OCI-LY7 (cell line): ENCODE data around the gene KIF11. TPM values are rescaled to one million over a fixed set of nuclear protein-coding genes. Genes with fewer than 3 reads are reported as not detected.

ENCODE experiments used
- BruUV-seq: library from RNA; stranded (reverse); fragments of 400-500 nt; replicated peaks from 2 replicates; lab custom pipeline; 2021; lab: Mats Ljungman, UMichigan
- CTCF ChIA-PET: fragments of 300-600 bp; sonication (Branson Sonifier 250); formaldehyde crosslinking; loops from one replicate; lab custom pipeline; 2022; ENCODE audit warnings: antibody characterized with exemption; ENCODE audit not compliant: unreplicated experiment; lab: Charles Lee
- POLR2A ChIA-PET: fragments of 300-600 bp; sonication (Branson Sonifier 250); formaldehyde crosslinking; loops from one replicate; lab custom pipeline; 2022; ENCODE audit warnings: antibody characterized with exemption; lab: Charles Lee
- DNase-seq: peaks from one replicate; pipeline ENCODE4 v3.0.0-alpha.2; 2015; ENCODE audit warnings: low spot score
- H2AFZ ChIP-seq: fragments of 200-600 bp; sonication (generic), shearing (Covaris generic); 2 replicates; pipeline ENCODE4 v1.6.1; 2014; ENCODE audit warnings: mild to moderate bottlenecking, antibody characterized with exemption, low read length, moderate library complexity
- H3K27ac ChIP-seq: fragments of 200-600 bp; sonication (generic); 2 replicates; pipeline ENCODE4 v1.5.1; 2014; ENCODE audit warnings: mixed run types, low read depth, mild to moderate bottlenecking, moderate library complexity, low read length, inconsistent platforms; ENCODE audit not compliant: poor library complexity, severe bottlenecking
- H3K36me3 ChIP-seq: fragments of 200-600 bp; sonication (generic); 2 replicates; pipeline ENCODE4 v1.6.1; 2014; ENCODE audit warnings: mild to moderate bottlenecking, antibody characterized with exemption, low read length, moderate library complexity, mixed read lengths; ENCODE audit not compliant: insufficient read depth
- H3K4me1 ChIP-seq: fragments of 200-600 bp; sonication (generic); 2 replicates; pipeline ENCODE4 v1.5.1; 2014; ENCODE audit warnings: mild to moderate bottlenecking, low read length; ENCODE audit not compliant: insufficient read depth, poor library complexity, severe bottlenecking
- H3K4me2 ChIP-seq: fragments of 200-600 bp; sonication (generic); 2 replicates; pipeline ENCODE4 v1.6.1; 2014; ENCODE audit warnings: mild to moderate bottlenecking, low read length
- H3K4me3 ChIP-seq: fragments of 200-600 bp; sonication (generic); 2 replicates; pipeline ENCODE4 v1.5.1; 2014; ENCODE audit warnings: mild to moderate bottlenecking, low read depth, low read length; ENCODE audit not compliant: poor library complexity, severe bottlenecking
- H3K79me2 ChIP-seq: fragments of 200-600 bp; sonication (generic); 2 replicates; pipeline ENCODE4 v1.6.1; 2016; ENCODE audit warnings: low read depth, mild to moderate bottlenecking, low read length, moderate library complexity, mixed read lengths; ENCODE audit not compliant: insufficient read depth
- H3K9me2 ChIP-seq: fragments of 200-600 bp; sonication (generic); 2 replicates; pipeline ENCODE4 v1.6.1; 2016; ENCODE audit warnings: mild to moderate bottlenecking, low read length, mixed read lengths; ENCODE audit not compliant: insufficient read depth
- H3K9me3 ChIP-seq: fragments of 200-600 bp; sonication (generic); 2 replicates; pipeline ENCODE4 v1.6.1; 2014; ENCODE audit warnings: mild to moderate bottlenecking, mixed run types, low read length, mixed read lengths
- H4K20me1 ChIP-seq: fragments of 200-600 bp; sonication (generic); 2 replicates; pipeline ENCODE4 v1.6.1; 2014; ENCODE audit warnings: mild to moderate bottlenecking, antibody characterized with exemption, low read length, moderate library complexity, mixed read lengths; ENCODE audit not compliant: insufficient read depth
- CTCF ChIP-seq: fragments of 200-600 bp; sonication (generic); conservative IDR thresholded peaks from 2 replicates; pipeline ENCODE4 v1.5.1; 2014; ENCODE audit warnings: mild to moderate bottlenecking, antibody characterized with exemption, low read length, moderate library complexity, mixed read lengths
- EZH2phosphoT487 ChIP-seq: fragments of 200-600 bp; sonication (generic); IDR thresholded peaks from 2 replicates; pipeline ENCODE4 v1.6.1; 2018; ENCODE audit warnings: low read depth, borderline replicate concordance, mild to moderate bottlenecking, mixed run types, antibody characterized with exemption, low read length, moderate library complexity, mixed read lengths
- intact Hi-C: fragments of 100-400 bp; cut with micrococcal nuclease; formaldehyde crosslinking; loops from one replicate; pipeline ENCODE4 v1.10.0; 2022; ENCODE audit not compliant: unreplicated experiment
- total RNA-seq, 2 experiments: library from RNA; depleted of rRNA in 1 of 2; stranded (reverse); fragments of >200 nt in 1 of 2; shearing (Covaris generic) in 1 of 2; gene quantifications; 2 replicates each; pipeline ENCODE4 v1.2.3, GENCODE V29; 2014 to 2022

Gene KIF11
- total RNA-seq, 2 experiments from 2014 or later: 71.8 to 103 TPM

- Histone ChIP-seq H3K4me2 (no peak overlapping the region), H3K36me3 (peaks cover 3% of the 10 kb centered on the region), H2AFZ (no peak overlapping the region), H3K4me3 (no peak overlapping the region), H3K79me2 (no peaks in the 10 kb centered on the region), H3K9me3 (peaks cover 17% of the 10 kb centered on the region; the same call in 1 of the 2 replicates), H3K4me1 (no peaks in the 10 kb centered on the region), H3K27ac (no peak overlapping the region), H4K20me1 (no peaks in the 10 kb centered on the region), H3K9me2 (no peaks in the 10 kb centered on the region)
- intact Hi-C loops: no loop called here
- no TSS peak for BruUV-seq
- DNase-seq: no peak
- CTCF ChIA-PET: no interaction called here
- POLR2A ChIA-PET: interaction anchor here (2.2 kb wide), 1 partner anchor 17 kb away, joined by 7 read pairs; no protein-coding TSS in a partner anchor
- TF ChIP-seq EZH2phosphoT487: no peak
- no peak for TF ChIP-seq CTCF
These were observed 71.4 kb downstream of the KIF11 start for GRCh38 chr10:92664322-92664721.

DNA sequence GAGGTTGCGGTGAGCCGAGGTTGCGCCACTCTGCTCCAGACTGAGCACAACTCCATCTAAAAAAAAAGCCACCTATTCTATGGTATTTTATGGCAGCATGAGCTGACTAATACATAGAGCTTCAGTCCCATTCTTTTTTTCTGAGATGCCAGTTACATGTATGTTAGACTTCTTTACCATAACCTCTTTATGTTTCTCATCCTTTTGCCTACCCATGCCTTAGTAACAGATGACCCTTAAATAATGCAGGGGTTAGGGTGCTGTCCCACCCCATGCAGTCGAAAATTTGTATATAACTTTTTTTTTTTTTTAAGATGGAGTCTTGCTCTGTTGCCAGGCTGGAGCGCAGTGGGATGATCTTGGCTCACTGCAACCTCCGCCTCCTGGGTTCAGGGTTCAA lies 74.1 kb downstream of the KIF11 start:
- no peak for DNase-seq
- no peak overlapping the region for H3K4me3 ChIP-seq
- no peaks in the 10 kb centered on the region for H4K20me1 ChIP-seq
- no peak for TF ChIP-seq CTCF
- no peak for TF ChIP-seq EZH2phosphoT487
- H3K9me3 ChIP-seq: peaks cover 17% of the 10 kb centered on the region; the same call in 1 of the 2 replicates
- BruUV-seq: no TSS peak
- CTCF ChIA-PET: no interaction called here
- intact Hi-C loops: no loop called here
- H3K4me1 ChIP-seq: no peaks in the 10 kb centered on the region
- no peaks in the 10 kb centered on the region for H3K79me2 ChIP-seq
- no peak overlapping the region for H3K4me2 ChIP-seq
- no peaks in the 10 kb centered on the region for H3K9me2 ChIP-seq
- POLR2A ChIA-PET: interaction anchor here (0.5 to 1.0 kb wide), 4 partner anchors 10 to 95 kb away, joined by 3 read pairs; no protein-coding TSS in a partner anchor
- H3K27ac ChIP-seq: no peak overlapping the region
- peaks cover 3% of the 10 kb centered on the region for H3K36me3 ChIP-seq
- H2AFZ ChIP-seq: no peak overlapping the region

DNA sequence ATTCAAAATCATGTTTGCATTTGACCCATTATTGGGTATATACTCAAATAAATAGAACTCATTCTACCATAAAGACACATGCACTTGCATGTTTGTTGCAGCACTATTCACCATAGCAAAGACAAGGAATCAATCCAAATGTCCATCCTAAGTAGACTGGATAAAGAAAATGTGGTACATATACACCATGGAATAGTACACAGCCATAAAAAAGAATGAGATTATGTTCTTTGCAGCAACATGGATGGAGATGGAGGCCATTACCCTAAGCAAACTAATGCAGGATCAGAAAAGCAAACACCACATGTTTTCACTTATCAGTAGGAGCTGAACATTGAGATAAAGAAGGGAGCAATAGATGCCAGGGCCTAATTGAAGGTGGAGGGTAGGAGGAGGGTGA lies 84.8 kb downstream of the KIF11 start:
- no peak for TF ChIP-seq CTCF
- TF ChIP-seq EZH2phosphoT487: no peak
- intact Hi-C loops: no loop called here
- Histone ChIP-seq H3K9me3 (no peaks in the 10 kb centered on the region), H3K4me3 (no peak overlapping the region), H4K20me1 (no peaks in the 10 kb centered on the region), H3K4me1 (no peaks in the 10 kb centered on the region), H3K9me2 (0 out of 2 replicates have a peak, but pooled peaks cover 3% of the 10 kb centered on the region), H3K27ac (no peak overlapping the region), H3K79me2 (no peaks in the 10 kb centered on the region), H2AFZ (no peak overlapping the region), H3K4me2 (no peak overlapping the region), H3K36me3 (no peaks in the 10 kb centered on the region)
- POLR2A ChIA-PET: interaction anchor here (0.7 to 0.8 kb wide), 2 partner anchors 30 to 174 kb away, joined by 3 read pairs; no protein-coding TSS in a partner anchor
- CTCF ChIA-PET: no interaction called here
- no TSS peak for BruUV-seq
- no peak for DNase-seq
